ENCODE data around the gene CCR8.
"Not testable (repeated sequence)": the region's sequence is repeated elsewhere in the genome, so short reads cannot be mapped to it uniquely, and the experiment has no call there.

- TF ChIP-seq, protein P1, sequence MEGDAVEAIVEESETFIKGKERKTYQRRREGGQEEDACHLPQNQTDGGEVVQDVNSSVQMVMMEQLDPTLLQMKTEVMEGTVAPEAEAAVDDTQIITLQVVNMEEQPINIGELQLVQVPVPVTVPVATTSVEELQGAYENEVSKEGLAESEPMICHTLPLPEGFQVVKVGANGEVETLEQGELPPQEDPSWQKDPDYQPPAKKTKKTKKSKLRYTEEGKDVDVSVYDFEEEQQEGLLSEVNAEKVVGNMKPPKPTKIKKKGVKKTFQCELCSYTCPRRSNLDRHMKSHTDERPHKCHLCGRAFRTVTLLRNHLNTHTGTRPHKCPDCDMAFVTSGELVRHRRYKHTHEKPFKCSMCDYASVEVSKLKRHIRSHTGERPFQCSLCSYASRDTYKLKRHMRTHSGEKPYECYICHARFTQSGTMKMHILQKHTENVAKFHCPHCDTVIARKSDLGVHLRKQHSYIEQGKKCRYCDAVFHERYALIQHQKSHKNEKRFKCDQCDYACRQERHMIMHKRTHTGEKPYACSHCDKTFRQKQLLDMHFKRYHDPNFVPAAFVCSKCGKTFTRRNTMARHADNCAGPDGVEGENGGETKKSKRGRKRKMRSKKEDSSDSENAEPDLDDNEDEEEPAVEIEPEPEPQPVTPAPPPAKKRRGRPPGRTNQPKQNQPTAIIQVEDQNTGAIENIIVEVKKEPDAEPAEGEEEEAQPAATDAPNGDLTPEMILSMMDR (IDR thresholded peaks at IDR 0.05) = not testable (repeated sequence)
- TF ChIP-seq POLR2A (IDR thresholded peaks at IDR 0.05) = not testable (repeated sequence)
Measured at GRCh38 chr3:39351134-39351533, 21.6 kb downstream of the CCR8 start.
